LNCaP clone FGC (cell line): ENCODE measurements around the gene ABCA6.

Experiments used
- DNase-seq: peaks from one replicate; pipeline ENCODE4 v3.0.0-alpha.2; 2011; ENCODE audit warnings: low read depth
- H3K4me3 ChIP-seq: 2 replicates; pipeline ENCODE4 v1.5.1; 2011; ENCODE audit warnings: mild to moderate bottlenecking, low read depth, low read length, control low read depth
- TF ChIP-seq, protein P1 (sequence below): IDR thresholded peaks from 2 replicates; pipeline ENCODE4 v1.5.1; 2012; ENCODE audit warnings: mild to moderate bottlenecking; ENCODE audit not compliant: control insufficient read depth, insufficient read depth; ENCODE audit errors: extremely low read depth

The ABCA6 gene

DNA sequence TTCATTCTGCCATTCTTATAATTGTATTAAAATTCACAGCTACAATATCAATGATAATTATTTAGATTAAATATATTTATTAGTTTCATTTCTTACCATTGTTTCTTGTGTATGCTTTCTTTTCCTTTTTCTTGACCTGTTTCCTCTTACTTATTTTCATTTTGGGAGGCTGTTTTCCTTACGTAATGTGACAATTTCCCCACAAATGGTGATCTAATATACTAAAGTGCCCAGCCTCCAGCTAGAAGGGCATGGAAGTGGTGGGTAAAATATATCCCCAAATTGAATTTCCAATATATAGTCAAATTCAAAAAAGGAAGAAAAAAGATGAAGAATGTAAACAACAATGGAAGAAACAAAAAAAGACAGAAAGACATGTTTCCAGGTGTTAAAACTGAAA lies 1.5 kb upstream of the ABCA6 start:
- DNase-seq: no peak
- TF ChIP-seq, protein P1, sequence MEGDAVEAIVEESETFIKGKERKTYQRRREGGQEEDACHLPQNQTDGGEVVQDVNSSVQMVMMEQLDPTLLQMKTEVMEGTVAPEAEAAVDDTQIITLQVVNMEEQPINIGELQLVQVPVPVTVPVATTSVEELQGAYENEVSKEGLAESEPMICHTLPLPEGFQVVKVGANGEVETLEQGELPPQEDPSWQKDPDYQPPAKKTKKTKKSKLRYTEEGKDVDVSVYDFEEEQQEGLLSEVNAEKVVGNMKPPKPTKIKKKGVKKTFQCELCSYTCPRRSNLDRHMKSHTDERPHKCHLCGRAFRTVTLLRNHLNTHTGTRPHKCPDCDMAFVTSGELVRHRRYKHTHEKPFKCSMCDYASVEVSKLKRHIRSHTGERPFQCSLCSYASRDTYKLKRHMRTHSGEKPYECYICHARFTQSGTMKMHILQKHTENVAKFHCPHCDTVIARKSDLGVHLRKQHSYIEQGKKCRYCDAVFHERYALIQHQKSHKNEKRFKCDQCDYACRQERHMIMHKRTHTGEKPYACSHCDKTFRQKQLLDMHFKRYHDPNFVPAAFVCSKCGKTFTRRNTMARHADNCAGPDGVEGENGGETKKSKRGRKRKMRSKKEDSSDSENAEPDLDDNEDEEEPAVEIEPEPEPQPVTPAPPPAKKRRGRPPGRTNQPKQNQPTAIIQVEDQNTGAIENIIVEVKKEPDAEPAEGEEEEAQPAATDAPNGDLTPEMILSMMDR: no peak
- H3K4me3 ChIP-seq: no peak overlapping the region

DNA sequence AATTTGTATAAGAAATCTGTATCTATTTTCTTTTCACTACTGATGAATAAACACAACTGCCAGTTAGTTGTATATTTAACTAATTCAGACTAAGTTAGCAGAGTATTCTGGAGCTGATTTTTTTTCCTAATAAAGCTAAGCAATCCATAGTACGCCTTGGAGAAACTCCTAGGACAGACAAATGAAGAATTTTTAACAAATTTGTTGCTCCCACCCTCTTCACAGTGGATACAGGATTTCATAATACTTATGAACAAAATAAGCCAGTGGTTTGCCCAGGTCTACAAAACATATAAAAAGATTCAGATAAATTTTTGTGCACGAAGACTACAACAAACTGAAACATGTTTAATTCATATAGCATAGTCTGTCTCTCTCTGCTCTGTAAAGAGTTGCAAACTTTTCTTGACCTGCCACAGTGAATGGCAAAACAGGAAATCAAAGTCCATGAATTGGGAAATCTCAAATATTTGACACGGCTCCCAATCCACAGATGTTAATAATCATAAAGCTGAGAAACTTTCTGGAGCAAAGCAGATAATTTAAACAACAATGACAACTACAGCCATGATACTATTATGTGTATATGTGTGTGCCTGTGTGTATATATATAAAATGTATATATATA lies 594 bp upstream of the ABCA6 start:
- no peak for DNase-seq
- H3K4me3 ChIP-seq: no peak overlapping the region
- TF ChIP-seq, protein P1: no peak

DNA sequence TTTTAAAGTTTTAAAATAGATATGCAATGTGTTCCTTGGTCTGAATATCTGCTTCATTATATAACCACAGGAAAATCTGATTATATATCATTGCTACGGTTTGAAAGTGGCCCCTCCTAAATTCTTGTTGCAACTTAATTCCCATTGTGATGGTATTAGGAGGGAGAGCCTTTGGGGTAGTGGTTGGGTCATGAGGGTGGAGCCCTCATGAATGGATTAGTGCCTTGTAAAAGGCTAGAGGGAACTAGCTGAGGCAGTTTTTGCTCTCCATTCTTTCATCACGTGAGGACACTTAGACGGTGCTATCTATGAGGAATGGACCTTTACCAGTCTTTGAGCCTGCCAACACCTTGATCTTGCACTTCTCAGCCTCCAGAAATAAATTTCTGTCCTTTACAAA lies 7.6 kb downstream of the ABCA6 start:
- no peak overlapping the region for H3K4me3 ChIP-seq
- no peak for DNase-seq
- TF ChIP-seq, protein P1: no peak

DNA sequence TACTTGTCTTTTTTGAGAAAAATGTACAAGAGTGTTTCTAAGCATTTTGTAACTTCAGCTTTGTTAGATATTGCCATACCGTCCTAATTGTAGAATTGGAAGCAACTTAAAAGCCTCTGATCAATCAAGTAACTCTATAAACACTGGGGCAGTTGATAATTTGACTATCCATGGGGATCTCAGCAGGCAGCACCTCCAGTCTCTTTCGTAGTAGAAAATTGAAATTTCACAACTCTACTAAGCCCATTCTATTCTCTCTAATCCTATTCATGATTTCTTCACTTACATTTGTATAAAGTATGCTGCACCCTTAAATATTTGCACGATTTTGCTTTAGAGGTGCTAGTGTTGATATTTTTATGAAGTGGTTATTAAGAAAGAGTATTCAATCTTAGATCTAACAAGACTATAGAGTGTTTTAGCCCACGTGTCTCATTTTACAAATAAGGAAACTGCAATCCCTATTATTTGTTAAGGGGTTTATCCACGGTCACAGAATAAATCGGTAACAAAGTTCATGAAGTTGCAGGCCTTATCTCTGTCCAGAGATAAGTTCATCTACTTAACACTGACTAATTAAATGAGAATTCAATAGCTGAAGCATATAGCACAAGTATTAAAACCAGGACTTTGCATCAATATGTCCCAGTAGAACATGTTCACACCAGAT lies 10.9 kb downstream of the ABCA6 start:
- no peak for DNase-seq
- no peak overlapping the region for H3K4me3 ChIP-seq
- TF ChIP-seq, protein P1: no peak

DNA sequence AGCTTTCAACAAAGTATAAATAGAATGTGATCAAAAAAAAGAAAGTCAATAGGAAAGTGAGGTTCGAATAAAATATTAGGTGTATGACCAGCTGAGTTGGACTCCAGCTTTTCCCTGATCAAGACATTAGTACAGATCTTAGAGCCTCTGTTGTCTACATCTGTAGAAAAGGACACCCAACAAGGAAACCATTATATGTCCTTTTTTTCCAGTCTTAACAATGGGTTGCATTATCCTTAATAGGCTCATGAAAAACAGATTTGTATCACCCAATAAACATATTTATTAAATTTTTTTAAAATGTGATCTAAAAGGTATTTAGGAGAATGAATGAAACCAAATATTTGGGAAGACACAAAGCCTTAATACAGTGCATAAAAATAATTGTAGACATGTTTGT lies 18.1 kb downstream of the ABCA6 start:
- no peak for DNase-seq
- TF ChIP-seq, protein P1: no peak
- no peak overlapping the region for H3K4me3 ChIP-seq

DNA sequence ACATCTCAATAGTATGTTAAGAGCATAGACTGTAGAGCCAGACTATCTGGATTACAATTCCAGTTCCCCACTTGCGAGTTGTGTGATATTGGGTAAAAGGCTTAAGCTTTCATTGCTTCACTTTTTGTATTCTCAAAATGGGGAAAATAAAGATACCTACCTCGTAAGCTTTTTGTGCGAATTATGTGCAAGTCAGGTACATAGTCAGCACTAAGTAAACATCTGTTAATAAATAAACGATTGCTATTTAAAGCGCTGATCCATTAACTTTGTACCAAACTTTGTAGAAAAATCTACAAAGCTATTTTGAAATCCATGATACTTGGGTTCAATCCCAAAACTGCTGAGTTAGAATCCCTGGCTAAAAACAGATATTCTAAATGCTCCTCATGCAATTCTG lies 19.6 kb downstream of the ABCA6 start:
- no peak for DNase-seq
- no peak overlapping the region for H3K4me3 ChIP-seq
- TF ChIP-seq, protein P1: no peak
